ENCODE data around the gene SCD5.

Gene SCD5

DNA sequence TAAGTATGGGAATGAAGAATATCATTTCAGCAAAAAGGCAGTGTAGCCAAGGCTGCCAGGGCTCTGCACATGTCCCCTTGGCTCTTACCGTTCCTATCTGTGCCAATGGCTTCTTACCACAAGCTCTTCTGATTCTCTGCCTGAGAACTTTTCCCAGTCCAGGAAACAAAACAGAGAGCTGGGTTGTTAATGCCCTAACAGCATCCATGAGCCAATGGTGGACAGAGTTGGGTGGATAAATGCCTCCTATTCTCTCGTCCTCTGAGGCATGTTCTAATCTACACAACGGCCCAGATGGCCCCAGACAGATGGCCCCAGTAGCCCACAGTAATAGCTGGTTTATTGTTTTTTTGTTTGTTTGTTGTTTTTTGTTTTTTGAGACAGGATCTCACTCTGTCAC lies 28.0 kb downstream of the SCD5 start:
- TF ChIP-seq CTCF (IDR thresholded peaks at IDR 0.05; ENCODE audit: unreplicated experiment in 3 of 3) = no peak
- Mint-ChIP-seq H3K36me3 (ENCODE audit: low read depth) (peaks cover 13% of the 10 kb centered on the region), H3K27ac (no peak overlapping the region), H3K4me3 (no peak overlapping the region), H3K4me1 (peaks cover 13% of the 10 kb centered on the region), H3K27me3 (ENCODE audit: low read depth) (peaks cover 5% of the 10 kb centered on the region), H3K9me3 (peaks cover 17% of the 10 kb centered on the region)

DNA sequence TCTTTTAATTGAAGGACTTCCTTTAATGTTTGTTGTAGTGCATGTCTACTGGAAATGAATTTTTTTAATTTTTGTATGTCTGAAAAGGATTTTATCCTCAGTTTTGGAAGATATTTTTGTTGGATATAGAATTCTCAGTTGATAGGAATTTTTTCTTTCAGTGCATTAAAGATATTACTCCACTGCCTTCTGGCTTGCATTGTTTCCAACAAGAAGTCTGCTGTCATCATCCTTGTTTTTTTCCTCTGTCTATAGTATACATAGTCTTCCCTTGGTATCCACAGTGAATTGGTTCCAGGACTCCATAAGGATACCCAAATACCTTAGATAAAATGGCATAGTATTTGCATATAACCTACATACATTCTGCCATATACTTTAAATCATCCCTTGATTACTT lies 33.5 kb downstream of the SCD5 start:
- H3K36me3 Mint-ChIP-seq (ENCODE audit: low read depth) = peaks cover 17% of the 10 kb centered on the region
- H3K4me3 Mint-ChIP-seq = no peak overlapping the region
- H3K27ac Mint-ChIP-seq = no peak overlapping the region
- H3K9me3 Mint-ChIP-seq = peaks cover 22% of the 10 kb centered on the region
- no peaks in the 10 kb centered on the region for H3K27me3 Mint-ChIP-seq (ENCODE audit: low read depth)
- peaks cover 5% of the 10 kb centered on the region for H3K4me1 Mint-ChIP-seq
- no peak for TF ChIP-seq CTCF (IDR thresholded peaks at IDR 0.05; ENCODE audit: unreplicated experiment in 3 of 3)

GRCh38 chr4:82761229-82761628 lies 37.4 kb downstream of the SCD5 start:
- Mint-ChIP-seq H3K27ac (peak overlapping the region in 2 of 3 experiments; percentile 10 to 19), H3K4me1 (peaks cover 20% of the 10 kb centered on the region), H3K36me3 (ENCODE audit: low read depth) (peaks cover 8% of the 10 kb centered on the region), H3K4me3 (no peak overlapping the region), H3K9me3 (peaks cover 10% of the 10 kb centered on the region), H3K27me3 (ENCODE audit: low read depth) (no peaks in the 10 kb centered on the region)
- TF ChIP-seq CTCF (IDR thresholded peaks at IDR 0.05; ENCODE audit: unreplicated experiment in 3 of 3) = no peak

DNA sequence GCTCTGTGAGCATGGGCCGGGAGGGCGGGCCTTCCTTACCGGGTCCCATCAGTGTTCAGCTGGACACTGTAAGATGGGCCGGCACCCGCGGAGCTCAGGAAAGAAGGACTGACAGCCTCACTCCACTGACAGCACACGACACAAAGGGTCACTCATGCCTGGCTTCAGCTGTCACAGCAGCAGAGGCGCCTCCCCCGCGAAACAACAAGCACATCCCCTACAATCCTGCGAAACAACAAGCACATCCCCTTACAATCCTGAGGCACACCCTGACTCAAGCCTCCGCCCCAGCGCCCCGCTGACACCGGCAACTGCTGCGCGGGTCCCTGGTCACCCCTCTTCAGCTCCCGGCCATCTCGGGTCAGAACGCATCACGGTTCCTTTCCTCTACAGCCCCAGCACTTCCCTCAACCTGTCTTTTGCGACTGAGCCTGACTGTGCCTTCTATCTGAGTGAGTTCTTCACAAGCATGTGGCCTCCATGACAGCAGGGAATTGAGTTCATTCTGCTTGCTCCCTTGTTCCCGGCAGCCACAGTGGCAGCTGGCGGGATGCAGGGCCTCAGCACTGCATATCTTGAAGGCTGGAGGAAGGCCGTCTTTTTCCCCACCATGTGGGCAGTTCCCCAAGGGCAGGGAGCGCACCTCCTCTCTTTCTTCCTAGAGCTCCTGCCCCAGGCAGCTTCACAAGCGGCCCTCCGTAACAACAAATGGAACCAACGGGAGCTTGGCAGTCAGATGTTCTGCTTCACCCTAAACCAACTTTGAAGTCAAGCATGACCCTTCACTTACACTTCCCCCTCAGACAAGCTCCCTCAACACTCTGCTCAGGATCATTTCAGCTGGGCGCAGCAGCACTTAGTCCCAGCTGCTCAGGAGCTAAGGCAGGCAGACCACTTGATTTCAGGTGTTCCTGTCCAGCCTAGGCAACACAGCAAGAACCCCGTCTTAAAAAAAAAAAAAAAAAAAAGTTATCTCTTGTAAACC lies 39.6 kb downstream of the SCD5 start:
- Mint-ChIP-seq H3K27me3 (ENCODE audit: low read depth) (no peaks in the 10 kb centered on the region), H3K4me3 (no peak overlapping the region), H3K36me3 (ENCODE audit: low read depth) (no peaks in the 10 kb centered on the region), H3K9me3 (peaks cover 2% of the 10 kb centered on the region), H3K27ac (peak overlapping the region in 2 of 3 experiments; percentile 18 to 29), H3K4me1 (peaks cover 36% of the 10 kb centered on the region)
- no peak for TF ChIP-seq CTCF (IDR thresholded peaks at IDR 0.05; ENCODE audit: unreplicated experiment in 3 of 3)

- no peak for TF ChIP-seq CTCF (IDR thresholded peaks at IDR 0.05; ENCODE audit: unreplicated experiment in 3 of 3)
- Mint-ChIP-seq H3K27ac (peak overlapping the region in 1 of 3 experiments; percentile 91), H3K27me3 (ENCODE audit: low read depth) (no peaks in the 10 kb centered on the region), H3K9me3 (no peaks in the 10 kb centered on the region), H3K4me1 (peaks cover 57% of the 10 kb centered on the region), H3K36me3 (ENCODE audit: low read depth) (no peaks in the 10 kb centered on the region), H3K4me3 (no peak overlapping the region)
These were observed 42.5 kb downstream of the SCD5 start for GRCh38 chr4:82756061-82756460.
